Mucosa of stomach (tissue), 1 donor: ENCODE data around the gene CHGA.

Experiments used
- H3K27me3 ChIP-seq: one replicate; pipeline ENCODE4 v1.7.0; 2013; ENCODE audit warnings: mild to moderate bottlenecking, low read length; ENCODE audit not compliant: control insufficient read depth, insufficient read depth
- H3K36me3 ChIP-seq: one replicate; pipeline ENCODE4 v1.7.0; 2013; ENCODE audit warnings: low read length; ENCODE audit not compliant: control insufficient read depth, insufficient read depth
- H3K4me1 ChIP-seq: one replicate; pipeline ENCODE4 v1.7.0; 2013; ENCODE audit warnings: mild to moderate bottlenecking, low read length; ENCODE audit not compliant: control insufficient read depth, insufficient read depth
- H3K4me3 ChIP-seq: one replicate; pipeline ENCODE4 v1.7.0; 2013; ENCODE audit warnings: low read length
- H3K9ac ChIP-seq: one replicate; pipeline ENCODE4 v1.7.0; 2013; ENCODE audit warnings: mild to moderate bottlenecking, low read length, moderate library complexity
- H3K9me3 ChIP-seq: one replicate; pipeline ENCODE4 v1.7.0; 2013; ENCODE audit warnings: mild to moderate bottlenecking, low read length, moderate library complexity; ENCODE audit not compliant: control insufficient read depth
- donor health status: Pancreatic carcinoma.

The CHGA gene

GRCh38 chr14:92907316-92907911, 15.5 kb upstream of the CHGA start:
- H3K4me1 ChIP-seq = no peaks in the 10 kb centered on the region

DNA sequence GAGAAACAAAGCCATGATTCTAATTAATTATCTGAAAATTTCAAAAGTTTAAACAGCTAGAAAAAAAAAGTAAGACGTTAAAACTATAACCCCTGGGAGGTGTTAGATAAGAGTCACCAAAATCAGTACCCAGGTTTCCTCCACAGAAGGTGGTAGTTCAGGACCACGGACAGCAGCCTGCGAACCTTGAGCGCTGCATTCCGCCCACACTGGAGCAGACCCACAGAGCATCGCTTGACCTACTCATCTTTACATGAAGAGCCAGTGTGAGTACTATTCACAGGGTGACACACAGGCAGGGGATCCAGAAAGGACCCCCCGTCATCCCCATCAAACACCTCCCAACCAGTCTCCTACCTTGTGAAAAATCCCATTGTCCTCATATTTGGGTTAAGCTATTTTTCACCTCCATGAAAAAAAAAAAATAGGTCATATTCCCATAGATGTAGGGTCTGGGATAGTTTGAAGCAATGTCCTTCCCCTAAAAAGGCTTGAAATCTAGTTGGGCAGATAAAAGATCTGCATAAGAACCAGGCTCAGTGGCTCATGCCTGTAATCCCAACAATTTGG, 8.8 kb upstream of the CHGA start:
- H3K9me3 ChIP-seq = no peaks in the 10 kb centered on the region
- no peak overlapping the region for H3K9ac ChIP-seq
- no peaks in the 10 kb centered on the region for H3K27me3 ChIP-seq
- no peaks in the 10 kb centered on the region for H3K36me3 ChIP-seq
- no peak overlapping the region for H3K4me3 ChIP-seq
- no peaks in the 10 kb centered on the region for H3K4me1 ChIP-seq

More at GRCh38 chr14:92907316-92907911, 15.5 kb upstream of the CHGA start:
- H3K27me3 ChIP-seq = peaks cover 14% of the 10 kb centered on the region
- H3K36me3 ChIP-seq = no peaks in the 10 kb centered on the region
- H3K4me3 ChIP-seq = no peak overlapping the region
- no peak overlapping the region for H3K9ac ChIP-seq
- no peaks in the 10 kb centered on the region for H3K9me3 ChIP-seq

DNA sequence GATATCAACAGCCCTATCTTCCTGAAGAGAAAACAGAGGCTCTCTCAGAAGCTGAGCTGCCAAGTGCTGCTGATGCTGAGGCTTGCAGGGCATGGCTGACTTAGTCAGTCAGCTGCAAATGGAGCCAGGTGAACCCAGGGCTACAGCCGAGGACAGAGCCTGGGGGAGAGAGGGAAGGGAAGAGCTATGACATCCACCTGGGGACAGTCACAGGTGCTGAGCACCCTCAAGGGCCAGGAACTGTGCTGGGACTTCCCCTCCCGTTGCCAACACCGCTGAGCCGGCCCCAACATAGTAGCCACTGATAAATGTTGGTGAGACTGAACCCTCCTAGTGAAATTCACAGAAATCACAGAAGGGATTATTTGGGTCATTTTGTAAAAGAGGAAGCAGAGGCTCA, 6.7 kb upstream of the CHGA start:
- H3K9ac ChIP-seq = no peak overlapping the region
- no peaks in the 10 kb centered on the region for H3K4me1 ChIP-seq
- no peak overlapping the region for H3K4me3 ChIP-seq
- no peaks in the 10 kb centered on the region for H3K27me3 ChIP-seq
- H3K36me3 ChIP-seq = no peaks in the 10 kb centered on the region
- H3K9me3 ChIP-seq = no peaks in the 10 kb centered on the region

GRCh38 chr14:92917041-92917940, 5.7 kb upstream of the CHGA start:
- H3K36me3 ChIP-seq = no peaks in the 10 kb centered on the region
- H3K9me3 ChIP-seq = no peaks in the 10 kb centered on the region
- no peak overlapping the region for H3K9ac ChIP-seq
- H3K4me3 ChIP-seq = no peak overlapping the region
- H3K27me3 ChIP-seq = peaks cover 7% of the 10 kb centered on the region
- no peaks in the 10 kb centered on the region for H3K4me1 ChIP-seq

GRCh38 chr14:92917956-92918355, 5.0 kb upstream of the CHGA start:
- no peaks in the 10 kb centered on the region for H3K9me3 ChIP-seq
- H3K36me3 ChIP-seq = no peaks in the 10 kb centered on the region
- H3K27me3 ChIP-seq = peaks cover 13% of the 10 kb centered on the region

GRCh38 chr14:92920001-92920400, 2.9 kb upstream of the CHGA start:
- H3K4me1 ChIP-seq = no peaks in the 10 kb centered on the region
- peaks cover 16% of the 10 kb centered on the region for H3K27me3 ChIP-seq
- H3K36me3 ChIP-seq = no peaks in the 10 kb centered on the region
- no peak overlapping the region for H3K9ac ChIP-seq
- no peaks in the 10 kb centered on the region for H3K9me3 ChIP-seq
- H3K4me3 ChIP-seq = no peak overlapping the region

More at GRCh38 chr14:92917956-92918355, 5.0 kb upstream of the CHGA start:
- H3K4me1 ChIP-seq = no peaks in the 10 kb centered on the region
- H3K4me3 ChIP-seq = no peak overlapping the region
- no peak overlapping the region for H3K9ac ChIP-seq

- H3K9me3 ChIP-seq = no peaks in the 10 kb centered on the region
- peaks cover 16% of the 10 kb centered on the region for H3K27me3 ChIP-seq
- H3K4me3 ChIP-seq = no peak overlapping the region
- H3K36me3 ChIP-seq = no peaks in the 10 kb centered on the region
- no peaks in the 10 kb centered on the region for H3K4me1 ChIP-seq
- H3K9ac ChIP-seq = no peak overlapping the region
Observed at GRCh38 chr14:92922155-92922735, 705 bp upstream of the CHGA start.

- Histone ChIP-seq H3K4me1 (no peaks in the 10 kb centered on the region), H3K27me3 (peaks cover 16% of the 10 kb centered on the region), H3K9ac (no peak overlapping the region), H3K4me3 (no peak overlapping the region), H3K36me3 (no peaks in the 10 kb centered on the region), H3K9me3 (no peaks in the 10 kb centered on the region)
Observed at GRCh38 chr14:92923744-92924103, 774 bp downstream of the CHGA start.

GRCh38 chr14:92924247-92924646, 1.3 kb downstream of the CHGA start:
- H3K9ac ChIP-seq = no peak overlapping the region
- H3K27me3 ChIP-seq = peaks cover 16% of the 10 kb centered on the region

DNA sequence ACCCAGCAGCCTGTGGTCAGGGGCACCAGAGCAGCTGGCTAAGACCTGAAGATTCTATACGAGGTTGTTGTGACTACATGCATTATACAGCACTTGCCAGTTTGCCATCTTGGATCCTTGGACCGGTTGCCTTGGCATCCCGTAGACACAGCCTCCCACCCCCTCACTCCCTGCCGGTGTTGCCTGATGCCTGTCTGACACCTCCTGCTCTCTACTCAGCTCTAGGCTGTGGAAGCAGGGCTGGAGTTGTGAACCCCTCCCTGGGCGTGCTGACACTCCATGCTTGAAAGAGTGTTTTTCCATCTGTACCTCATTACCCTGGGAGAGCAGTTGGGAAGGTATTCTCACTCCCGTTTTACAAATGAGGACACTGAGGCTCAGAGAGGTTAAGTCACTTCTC, 2.5 kb downstream of the CHGA start:
- Histone ChIP-seq H3K36me3 (no peaks in the 10 kb centered on the region), H3K27me3 (peaks cover 16% of the 10 kb centered on the region), H3K4me3 (no peak overlapping the region)

More at GRCh38 chr14:92924247-92924646, 1.3 kb downstream of the CHGA start:
- Histone ChIP-seq H3K9me3 (no peaks in the 10 kb centered on the region), H3K36me3 (no peaks in the 10 kb centered on the region), H3K4me1 (no peaks in the 10 kb centered on the region), H3K4me3 (no peak overlapping the region)

DNA sequence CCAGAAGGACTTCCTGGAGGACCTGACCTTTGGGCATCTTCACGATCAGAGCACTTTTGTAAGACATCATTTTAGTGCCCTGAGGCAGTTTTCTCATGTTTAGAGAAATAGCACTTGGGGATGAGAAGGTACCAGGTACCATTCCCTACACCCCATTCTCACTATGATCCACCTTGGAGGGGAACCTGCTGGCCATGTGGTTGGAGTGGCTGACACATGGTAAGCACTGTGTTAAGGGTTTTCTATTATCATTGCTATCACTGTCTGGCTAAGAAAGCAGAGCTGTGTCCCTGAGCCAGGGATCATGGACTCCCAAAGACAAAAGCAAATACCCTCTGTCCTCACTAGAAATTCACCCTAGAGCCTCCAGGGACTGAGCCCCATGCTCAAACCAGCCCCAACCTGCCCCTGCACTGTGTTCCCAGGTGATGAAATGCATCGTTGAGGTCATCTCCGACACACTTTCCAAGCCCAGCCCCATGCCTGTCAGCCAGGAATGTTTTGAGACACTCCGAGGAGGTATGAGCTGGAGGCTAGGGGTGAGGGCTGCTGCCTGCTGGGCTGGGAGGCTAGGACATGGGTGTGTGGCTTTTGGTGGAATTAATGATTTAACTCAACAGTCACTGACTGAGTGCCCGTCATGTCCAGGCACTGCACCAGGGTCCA, 3.4 kb downstream of the CHGA start:
- no peaks in the 10 kb centered on the region for H3K9me3 ChIP-seq
- no peaks in the 10 kb centered on the region for H3K36me3 ChIP-seq
- peaks cover 16% of the 10 kb centered on the region for H3K27me3 ChIP-seq
- no peak overlapping the region for H3K4me3 ChIP-seq
- no peak overlapping the region for H3K9ac ChIP-seq
- no peaks in the 10 kb centered on the region for H3K4me1 ChIP-seq

More for the DNA sequence above, 2.5 kb downstream of the CHGA start:
- no peaks in the 10 kb centered on the region for H3K9me3 ChIP-seq
- H3K9ac ChIP-seq = no peak overlapping the region
- H3K4me1 ChIP-seq = no peaks in the 10 kb centered on the region
